ENCODE data around the gene MUL1.

Gene MUL1

GRCh38 chr1:20485527-20486456, 22.2 kb downstream of the MUL1 start, which contains the start of gene CAMK2N1:
CAMK2N1 (minus strand) TSS chr1:20486210; CDS start chr1:20485379, 831 bp downstream.
- Histone ChIP-seq H3K4me1 (ENCODE audit: control insufficient read depth, insufficient read depth, low read length) (peaks cover 2% of the 10 kb centered on the region), H3K36me3 (ENCODE audit: control insufficient read depth, insufficient read depth, low read length) (no peaks in the 10 kb centered on the region), H3K27me3 (ENCODE audit: control insufficient read depth, insufficient read depth, low read length) (peaks cover 15% of the 10 kb centered on the region), H3K4me3 (ENCODE audit: low read length) (peak within 1 kb of the TSS; percentile 80), H3K9me3 (ENCODE audit: control insufficient read depth, insufficient read depth, low read length) (no peaks in the 10 kb centered on the region), H3K27ac (ENCODE audit: low read length) (no peak within 1 kb of the TSS)
- DNase-seq (ENCODE audit: low read depth, low spot score), result no peak
- 100% methylated on average over 2 of the region's 104 CpGs for WGBS (ENCODE audit: insufficient coverage, insufficient read length)

GRCh38 chr1:20484519-20485462, 23.2 kb downstream of the MUL1 start:
- Histone ChIP-seq H3K4me1 (ENCODE audit: control insufficient read depth, insufficient read depth, low read length) (peaks cover 2% of the 10 kb centered on the region), H3K9me3 (ENCODE audit: control insufficient read depth, insufficient read depth, low read length) (no peaks in the 10 kb centered on the region), H3K27ac (ENCODE audit: low read length) (no peak overlapping the region), H3K4me3 (ENCODE audit: low read length) (peak overlapping the region; percentile 80; the same call in 1 of the 2 replicates), H3K36me3 (ENCODE audit: control insufficient read depth, insufficient read depth, low read length) (no peaks in the 10 kb centered on the region), H3K27me3 (ENCODE audit: control insufficient read depth, insufficient read depth, low read length) (peaks cover 15% of the 10 kb centered on the region)
- no CpG with 5 or more reads among the region's 89 CpGs for WGBS (ENCODE audit: insufficient coverage, insufficient read length)
- DNase-seq (ENCODE audit: low read depth, low spot score), result no peak

GRCh38 chr1:20483833-20484518, 24.0 kb downstream of the MUL1 start:
- Histone ChIP-seq H3K4me3 (ENCODE audit: low read length) (peak overlapping the region; percentile 80; the same call in 1 of the 2 replicates), H3K4me1 (ENCODE audit: control insufficient read depth, insufficient read depth, low read length) (peaks cover 2% of the 10 kb centered on the region), H3K36me3 (ENCODE audit: control insufficient read depth, insufficient read depth, low read length) (no peaks in the 10 kb centered on the region), H3K27ac (ENCODE audit: low read length) (no peak overlapping the region), H3K9me3 (ENCODE audit: control insufficient read depth, insufficient read depth, low read length) (no peaks in the 10 kb centered on the region), H3K27me3 (ENCODE audit: control insufficient read depth, insufficient read depth, low read length) (peaks cover 15% of the 10 kb centered on the region)
- no CpG with 5 or more reads among the region's 58 CpGs for WGBS (ENCODE audit: insufficient coverage, insufficient read length)
- no peak for DNase-seq (ENCODE audit: low read depth, low spot score)

GRCh38 chr1:20483098-20483832, 24.7 kb downstream of the MUL1 start:
- Histone ChIP-seq H3K27ac (ENCODE audit: low read length) (no peak overlapping the region), H3K4me1 (ENCODE audit: control insufficient read depth, insufficient read depth, low read length) (peaks cover 2% of the 10 kb centered on the region), H3K4me3 (ENCODE audit: low read length) (peak overlapping the region; percentile 80; the same call in 1 of the 2 replicates), H3K27me3 (ENCODE audit: control insufficient read depth, insufficient read depth, low read length) (peaks cover 16% of the 10 kb centered on the region), H3K36me3 (ENCODE audit: control insufficient read depth, insufficient read depth, low read length) (no peaks in the 10 kb centered on the region), H3K9me3 (ENCODE audit: control insufficient read depth, insufficient read depth, low read length) (no peaks in the 10 kb centered on the region)
- no peak for DNase-seq (ENCODE audit: low read depth, low spot score)
- no CpG with 5 or more reads among the region's 16 CpGs for WGBS (ENCODE audit: insufficient coverage, insufficient read length)

GRCh38 chr1:20481643-20482498, 26.1 kb downstream of the MUL1 start:
- Histone ChIP-seq H3K36me3 (ENCODE audit: control insufficient read depth, insufficient read depth, low read length) (no peaks in the 10 kb centered on the region), H3K9me3 (ENCODE audit: control insufficient read depth, insufficient read depth, low read length) (no peaks in the 10 kb centered on the region), H3K27me3 (ENCODE audit: control insufficient read depth, insufficient read depth, low read length) (peaks cover 16% of the 10 kb centered on the region), H3K4me3 (ENCODE audit: low read length) (no peak overlapping the region), H3K27ac (ENCODE audit: low read length) (no peak overlapping the region), H3K4me1 (ENCODE audit: control insufficient read depth, insufficient read depth, low read length) (no peaks in the 10 kb centered on the region; the same call in 1 of the 2 replicates)
- WGBS (ENCODE audit: insufficient coverage, insufficient read length), result no CpG with 5 or more reads among the region's 10 CpGs
- no peak for DNase-seq (ENCODE audit: low read depth, low spot score)

- no CpG with 5 or more reads among the region's 7 CpGs for WGBS (ENCODE audit: insufficient coverage, insufficient read length)
- H3K9me3 ChIP-seq (ENCODE audit: control insufficient read depth, insufficient read depth, low read length), result no peaks in the 10 kb centered on the region
- H3K36me3 ChIP-seq (ENCODE audit: control insufficient read depth, insufficient read depth, low read length), result no peaks in the 10 kb centered on the region
- no peaks in the 10 kb centered on the region; the same call in 1 of the 2 replicates for H3K4me1 ChIP-seq (ENCODE audit: control insufficient read depth, insufficient read depth, low read length)
- peaks cover 16% of the 10 kb centered on the region for H3K27me3 ChIP-seq (ENCODE audit: control insufficient read depth, insufficient read depth, low read length)
- H3K27ac ChIP-seq (ENCODE audit: low read length), result no peak overlapping the region
- no peak for DNase-seq (ENCODE audit: low read depth, low spot score)
- H3K4me3 ChIP-seq (ENCODE audit: low read length), result no peak overlapping the region
Measured at GRCh38 chr1:20480951-20481617, 26.9 kb downstream of the MUL1 start.

GRCh38 chr1:20480243-20480944, 27.6 kb downstream of the MUL1 start:
- no peaks in the 10 kb centered on the region for H3K36me3 ChIP-seq (ENCODE audit: control insufficient read depth, insufficient read depth, low read length)
- WGBS (ENCODE audit: insufficient coverage, insufficient read length), result no CpG with 5 or more reads among the region's 10 CpGs
- H3K4me3 ChIP-seq (ENCODE audit: low read length), result no peak overlapping the region
- H3K4me1 ChIP-seq (ENCODE audit: control insufficient read depth, insufficient read depth, low read length), result no peaks in the 10 kb centered on the region; the same call in 1 of the 2 replicates
- H3K9me3 ChIP-seq (ENCODE audit: control insufficient read depth, insufficient read depth, low read length), result no peaks in the 10 kb centered on the region
- peaks cover 16% of the 10 kb centered on the region for H3K27me3 ChIP-seq (ENCODE audit: control insufficient read depth, insufficient read depth, low read length)
- DNase-seq (ENCODE audit: low read depth, low spot score), result no peak
- H3K27ac ChIP-seq (ENCODE audit: low read length), result no peak overlapping the region

- H3K4me3 ChIP-seq (ENCODE audit: low read length), result no peak overlapping the region
- peaks cover 14% of the 10 kb centered on the region for H3K27me3 ChIP-seq (ENCODE audit: control insufficient read depth, insufficient read depth, low read length)
- DNase-seq (ENCODE audit: low read depth, low spot score), result no peak
- WGBS (ENCODE audit: insufficient coverage, insufficient read length), result no CpG with 5 or more reads among the region's 4 CpGs
- no peak overlapping the region for H3K27ac ChIP-seq (ENCODE audit: low read length)
- no peaks in the 10 kb centered on the region; the same call in 1 of the 2 replicates for H3K4me1 ChIP-seq (ENCODE audit: control insufficient read depth, insufficient read depth, low read length)
- no peaks in the 10 kb centered on the region for H3K9me3 ChIP-seq (ENCODE audit: control insufficient read depth, insufficient read depth, low read length)
- H3K36me3 ChIP-seq (ENCODE audit: control insufficient read depth, insufficient read depth, low read length), result no peaks in the 10 kb centered on the region
Measured at GRCh38 chr1:20479840-20480239, 28.1 kb downstream of the MUL1 start.
